SU-DHL-6 (cell line): Measurements from ENCODE around the gene DAZAP2.

Experiments used
- EZH2phosphoT487 ChIP-seq: fragments of 200-600 bp; sonication (generic), shearing (Covaris generic); conservative IDR thresholded peaks from 2 replicates; pipeline ENCODE4 v1.6.1; 2018; ENCODE audit warnings: mild to moderate bottlenecking, antibody characterized with exemption, low read length, moderate library complexity, mixed read lengths
- TF ChIP-seq, protein P1 (sequence below): fragments of 200-600 bp; sonication (generic); IDR thresholded peaks from one replicate; pipeline ENCODE4 v1.5.1; 2017; ENCODE audit warnings: antibody characterized with exemption, mild to moderate bottlenecking, low read length, moderate library complexity; ENCODE audit not compliant: insufficient read depth, poor library complexity, severe bottlenecking

DNA sequence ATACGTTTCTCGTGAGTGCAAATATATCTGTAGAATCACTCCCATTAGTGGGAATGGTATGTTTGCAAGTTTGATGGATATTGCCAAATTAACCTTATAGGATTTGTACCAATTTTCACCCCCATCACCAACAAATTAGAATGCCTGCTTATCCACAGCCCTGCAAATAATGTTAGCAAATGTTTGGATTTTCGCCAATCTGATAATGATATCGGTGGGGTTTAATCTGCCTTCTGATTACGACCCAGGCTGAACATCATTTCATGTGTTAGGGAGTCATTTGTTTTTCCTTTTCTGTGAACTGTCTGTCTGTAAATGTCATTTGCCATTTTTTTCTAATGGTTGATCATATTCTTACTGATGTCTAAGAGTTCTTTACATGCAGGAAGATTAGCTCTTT lies 4.1 kb upstream of the DAZAP2 start:
- TF ChIP-seq, protein P1, sequence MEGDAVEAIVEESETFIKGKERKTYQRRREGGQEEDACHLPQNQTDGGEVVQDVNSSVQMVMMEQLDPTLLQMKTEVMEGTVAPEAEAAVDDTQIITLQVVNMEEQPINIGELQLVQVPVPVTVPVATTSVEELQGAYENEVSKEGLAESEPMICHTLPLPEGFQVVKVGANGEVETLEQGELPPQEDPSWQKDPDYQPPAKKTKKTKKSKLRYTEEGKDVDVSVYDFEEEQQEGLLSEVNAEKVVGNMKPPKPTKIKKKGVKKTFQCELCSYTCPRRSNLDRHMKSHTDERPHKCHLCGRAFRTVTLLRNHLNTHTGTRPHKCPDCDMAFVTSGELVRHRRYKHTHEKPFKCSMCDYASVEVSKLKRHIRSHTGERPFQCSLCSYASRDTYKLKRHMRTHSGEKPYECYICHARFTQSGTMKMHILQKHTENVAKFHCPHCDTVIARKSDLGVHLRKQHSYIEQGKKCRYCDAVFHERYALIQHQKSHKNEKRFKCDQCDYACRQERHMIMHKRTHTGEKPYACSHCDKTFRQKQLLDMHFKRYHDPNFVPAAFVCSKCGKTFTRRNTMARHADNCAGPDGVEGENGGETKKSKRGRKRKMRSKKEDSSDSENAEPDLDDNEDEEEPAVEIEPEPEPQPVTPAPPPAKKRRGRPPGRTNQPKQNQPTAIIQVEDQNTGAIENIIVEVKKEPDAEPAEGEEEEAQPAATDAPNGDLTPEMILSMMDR, result no peak
- no peak for TF ChIP-seq EZH2phosphoT487
